GM18498 (cell line): ENCODE data around the gene DIP2C.

Source experiments
- ATAC-seq: cut with Tn5 transposase; IDR thresholded peaks from one replicate; pipeline ENCODE4 v1.9.1; 2021; ENCODE audit warnings: mild to moderate bottlenecking, moderate library complexity; ENCODE audit not compliant: unreplicated experiment

Gene DIP2C

GRCh38 chr10:559767-560047 is 129.8 kb downstream of the DIP2C start:
- ATAC-seq = no peak

- ATAC-seq = no peak
These were observed 130.3 kb downstream of the DIP2C start for GRCh38 chr10:558891-559766.

- ATAC-seq = no peak
These were observed 131.1 kb downstream of the DIP2C start for GRCh38 chr10:558364-558763.

GRCh38 chr10:557792-558328 is 131.6 kb downstream of the DIP2C start:
- ATAC-seq = no peak

GRCh38 chr10:556971-557637 is 132.4 kb downstream of the DIP2C start:
- ATAC-seq = no peak

- ATAC-seq = no peak
These were observed 133.7 kb downstream of the DIP2C start for GRCh38 chr10:555682-556350.

- no peak for ATAC-seq
These were observed 134.2 kb downstream of the DIP2C start for GRCh38 chr10:555281-555680.

- no peak for ATAC-seq
These were observed 135.2 kb downstream of the DIP2C start for GRCh38 chr10:554182-554848.

- ATAC-seq = no peak
These were observed 136.2 kb downstream of the DIP2C start for GRCh38 chr10:553233-553632.

GRCh38 chr10:552679-553078 is 136.8 kb downstream of the DIP2C start:
- no peak for ATAC-seq

- no peak for ATAC-seq
These were observed 137.9 kb downstream of the DIP2C start for GRCh38 chr10:551373-552252.

- no peak for ATAC-seq
These were observed 138.6 kb downstream of the DIP2C start for GRCh38 chr10:550665-551372.

- ATAC-seq = no peak
These were observed 140.1 kb downstream of the DIP2C start for GRCh38 chr10:549391-549790.

- no peak for ATAC-seq
These were observed 141.1 kb downstream of the DIP2C start for GRCh38 chr10:548238-548901.

- no peak for ATAC-seq
These were observed 141.8 kb downstream of the DIP2C start for GRCh38 chr10:547591-548081.

GRCh38 chr10:546971-547590 is 142.4 kb downstream of the DIP2C start:
- no peak for ATAC-seq

GRCh38 chr10:546451-546850 is 143.0 kb downstream of the DIP2C start:
- ATAC-seq = no peak
